ENCODE measurements around the gene GRHL3.

Gene GRHL3

DNA sequence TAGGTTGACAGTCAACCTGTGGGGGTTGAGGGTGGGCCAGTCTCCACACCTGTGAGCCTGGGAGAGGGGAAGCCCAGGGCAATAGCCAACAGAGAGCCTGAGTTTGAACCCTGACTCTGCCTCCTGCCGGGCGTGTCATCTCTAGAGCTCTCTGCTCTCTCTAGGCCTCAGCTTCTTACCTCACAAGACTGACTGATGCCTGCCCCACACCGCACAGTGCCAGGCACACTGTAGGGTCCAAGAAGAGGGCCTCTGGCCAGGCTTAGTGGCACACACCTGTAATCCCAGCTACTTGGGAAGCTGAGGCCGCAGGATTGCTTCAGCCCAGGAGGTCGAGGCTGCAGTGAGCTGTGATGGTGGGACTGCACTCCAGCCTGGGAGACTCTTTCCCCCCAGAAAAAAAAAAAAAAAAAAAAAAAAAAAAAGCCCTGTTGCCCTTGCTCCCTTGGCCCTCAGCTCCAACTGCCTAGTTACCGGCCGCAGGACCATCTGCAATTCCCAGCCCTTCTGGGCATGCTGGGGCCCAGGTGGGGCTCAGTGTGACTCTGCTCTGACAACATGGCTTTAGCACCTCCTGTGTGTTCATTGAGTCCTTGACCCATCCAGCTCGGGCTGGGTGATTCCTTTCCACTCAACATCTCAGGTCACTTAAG is 25.1 kb downstream of the GRHL3 start:
- no peak for DNase-seq

DNA sequence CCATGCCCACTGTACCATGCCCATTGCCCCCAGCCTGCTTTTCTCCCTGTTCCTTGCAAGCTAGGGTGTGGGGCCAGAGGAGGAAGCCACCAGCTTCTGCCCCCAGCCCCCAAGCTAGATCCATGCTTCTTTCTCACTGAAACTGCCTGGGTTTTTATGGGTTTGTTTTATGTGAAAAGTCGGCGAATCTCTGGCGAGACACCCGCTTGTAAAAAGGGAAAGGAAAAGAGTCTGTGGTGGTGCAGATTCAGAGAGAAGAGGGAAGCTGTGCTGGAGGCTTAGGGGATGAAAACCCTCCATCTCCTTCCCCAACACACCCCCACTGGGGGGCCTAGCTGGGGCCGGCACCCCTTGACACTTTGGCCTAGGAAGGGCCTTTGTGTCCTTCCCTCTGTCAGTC is 26.2 kb downstream of the GRHL3 start:
- DNase-seq = no peak

DNA sequence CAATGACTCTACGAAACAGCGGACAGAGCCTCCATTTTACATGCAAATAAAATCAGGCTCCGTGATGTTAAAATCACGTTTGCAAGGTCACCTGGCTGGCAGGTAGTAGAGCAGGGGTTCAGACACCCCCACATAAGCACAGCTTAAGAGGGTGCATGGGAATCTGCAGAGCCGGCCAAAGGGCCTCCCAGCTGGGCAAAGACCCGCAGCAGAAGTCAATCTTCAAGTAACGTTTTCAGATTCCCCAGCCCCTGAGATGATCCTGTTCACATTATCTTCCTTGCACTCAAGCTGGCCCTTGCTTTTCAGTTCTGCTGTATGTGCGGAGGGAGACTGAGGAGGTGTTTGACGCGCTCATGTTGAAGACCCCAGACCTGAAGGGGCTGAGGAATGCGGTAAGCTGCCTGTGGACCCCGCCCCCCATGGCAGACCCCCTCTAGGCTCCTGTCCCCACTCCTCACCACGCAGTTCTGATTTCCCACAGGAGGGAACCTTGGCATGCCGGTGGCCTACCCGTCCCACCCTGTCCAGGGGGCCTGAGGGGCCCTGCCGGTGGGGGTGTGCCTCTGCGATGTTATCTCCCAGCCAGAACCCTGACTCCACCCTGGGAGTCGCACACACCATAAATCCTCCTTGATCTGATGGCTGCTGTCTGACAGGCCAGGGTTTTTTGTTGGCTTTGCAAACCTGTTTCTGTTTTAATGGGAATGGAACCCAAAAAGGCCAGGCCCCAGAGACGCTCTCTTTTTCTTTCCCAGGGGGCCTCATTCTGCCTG is 28.2 kb downstream of the GRHL3 start:
- no peak for DNase-seq

DNA sequence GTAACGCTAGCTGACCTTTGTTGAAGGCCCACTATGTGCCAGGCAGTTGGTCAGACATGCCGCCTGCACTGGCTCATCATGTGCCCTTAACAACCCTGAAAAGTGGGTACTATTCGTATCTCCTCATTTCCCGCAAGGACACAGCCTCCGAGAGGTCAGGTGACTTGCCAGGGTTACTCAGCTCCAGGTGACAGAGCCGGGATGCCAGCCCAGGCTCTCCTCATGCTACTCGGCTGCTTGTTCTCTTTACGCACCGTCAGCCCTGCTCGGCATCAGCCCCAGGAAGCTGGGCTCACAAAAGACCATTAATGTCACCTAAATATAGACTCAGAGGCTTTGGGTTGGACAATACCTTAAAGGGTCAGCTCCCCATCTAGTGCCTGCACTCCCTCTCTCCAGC is 29.0 kb downstream of the GRHL3 start:
- no peak for DNase-seq

DNA sequence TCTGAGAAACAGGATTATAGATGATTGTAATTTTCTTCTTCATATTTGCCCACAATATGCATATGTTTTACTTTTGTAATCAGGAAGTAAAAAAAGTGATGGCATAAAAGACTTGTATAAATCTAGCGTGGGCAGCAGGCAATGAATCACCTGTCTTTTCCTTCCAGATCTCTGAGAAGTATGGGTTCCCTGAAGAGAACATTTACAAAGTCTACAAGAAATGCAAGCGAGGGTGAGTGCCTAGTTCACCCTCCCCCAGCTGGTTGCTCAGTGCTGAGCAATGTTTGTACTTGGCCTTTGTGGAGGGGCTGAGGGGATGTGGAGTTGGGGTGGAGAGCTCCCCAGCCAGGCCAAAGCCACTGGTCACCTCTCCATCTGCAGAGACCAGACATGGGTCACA is 30.7 kb downstream of the GRHL3 start:
- DNase-seq = peak in 1 of 3 donors; percentile 27

DNA sequence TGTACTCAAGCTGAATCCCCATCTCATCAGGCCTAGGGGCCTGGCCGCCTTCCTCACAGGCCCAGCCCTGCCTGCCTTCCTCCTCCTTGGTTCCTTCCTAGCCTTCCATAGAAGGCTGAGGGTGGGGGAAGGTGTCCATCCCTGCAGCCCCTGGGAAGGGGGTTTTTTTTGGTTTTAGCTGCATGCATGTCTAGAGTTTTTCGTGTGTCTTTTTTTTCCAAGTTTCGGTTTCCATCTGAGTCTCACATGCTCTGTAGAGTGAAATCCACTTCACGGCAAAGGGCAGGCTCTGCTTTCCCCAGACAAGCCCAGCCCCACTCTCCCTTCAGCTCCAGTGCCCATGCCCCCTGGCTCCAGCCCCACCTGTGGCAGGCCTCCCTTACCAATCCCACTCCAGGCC is 32.1 kb downstream of the GRHL3 start:
- no peak for DNase-seq

DNA sequence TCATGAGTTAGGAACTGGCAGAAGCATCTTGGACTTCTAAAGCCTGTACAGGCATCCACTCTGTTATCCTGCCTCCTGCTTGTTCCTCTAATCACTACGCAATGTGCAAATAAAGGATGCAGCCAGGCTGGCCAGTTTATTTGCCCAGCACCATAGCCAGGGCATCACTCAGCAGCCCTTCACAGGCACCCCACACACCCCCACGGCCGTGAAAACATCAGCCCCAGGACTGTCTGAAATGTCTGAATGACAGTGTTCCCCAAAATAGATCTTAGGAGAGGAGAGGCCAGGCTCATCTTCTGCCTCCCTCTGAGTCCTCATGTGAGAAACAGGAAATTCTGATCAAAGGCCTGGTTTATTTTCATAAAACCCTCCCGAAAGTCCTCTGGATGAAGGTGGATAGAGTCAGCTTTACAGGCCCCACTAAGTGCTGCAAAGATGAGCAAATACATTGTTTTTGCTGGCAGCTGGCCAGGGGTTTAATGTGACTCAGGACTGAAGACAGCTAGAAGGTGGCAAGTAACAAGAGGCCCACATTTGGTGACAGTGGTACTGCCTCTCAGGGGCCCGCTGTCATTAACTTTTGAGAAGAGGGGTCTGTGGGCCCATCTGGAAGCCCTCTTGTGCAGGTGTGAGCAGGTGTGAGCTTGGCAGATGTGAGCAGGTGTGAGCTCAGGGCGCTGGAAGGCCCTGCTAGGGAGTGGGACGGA is 32.9 kb downstream of the GRHL3 start:
- DNase-seq = peak; percentile 28 to 59 (median 51)

DNA sequence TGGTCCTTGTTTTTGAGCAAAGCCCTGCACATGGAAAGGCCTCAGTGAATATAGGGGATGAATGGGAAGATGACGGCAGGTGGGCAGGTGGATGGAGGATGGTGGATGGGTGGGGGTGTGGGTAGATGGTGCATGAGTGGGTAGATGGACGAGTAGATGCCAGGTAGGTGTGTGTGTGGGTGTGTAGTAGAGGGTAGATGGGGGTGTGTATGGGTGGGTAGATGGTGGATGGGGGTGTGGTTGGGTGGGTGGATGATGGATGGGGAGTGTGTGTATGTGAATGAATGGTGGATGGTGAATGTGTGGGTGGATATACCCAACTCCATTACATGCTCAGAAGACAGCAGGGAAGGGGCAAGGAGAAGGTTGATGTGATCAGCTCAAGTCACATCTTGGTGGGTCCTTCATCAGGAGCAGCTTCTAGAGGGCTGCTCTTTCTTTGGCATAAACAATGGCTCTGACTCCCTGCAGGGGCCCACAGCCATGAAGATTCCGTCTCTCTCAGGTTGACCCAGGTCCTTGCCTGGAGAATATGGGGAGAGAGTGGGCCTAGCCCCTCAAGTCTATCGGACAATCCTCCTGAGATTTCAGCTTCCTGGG is 34.2 kb downstream of the GRHL3 start:
- DNase-seq = no peak

DNA sequence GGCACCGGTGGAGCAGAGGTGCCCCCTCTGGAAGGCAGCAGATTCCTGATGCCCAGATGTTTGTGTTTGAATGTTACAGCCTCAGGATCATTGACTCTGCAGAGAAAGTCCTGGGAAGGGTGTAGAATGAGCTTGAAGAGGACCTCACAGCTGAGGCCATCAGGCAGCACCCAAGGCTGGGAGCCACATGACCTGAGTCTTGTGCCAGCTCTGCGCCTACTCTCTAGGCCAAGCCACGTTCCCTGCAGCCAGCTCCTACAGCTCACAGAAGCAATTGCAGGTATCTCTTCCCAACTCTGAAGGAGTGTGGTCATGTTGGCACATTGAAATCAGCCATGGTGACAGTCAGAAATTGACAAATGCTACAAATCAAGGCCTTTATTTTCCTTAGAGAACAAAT is 36.3 kb downstream of the GRHL3 start:
- no peak for DNase-seq

DNA sequence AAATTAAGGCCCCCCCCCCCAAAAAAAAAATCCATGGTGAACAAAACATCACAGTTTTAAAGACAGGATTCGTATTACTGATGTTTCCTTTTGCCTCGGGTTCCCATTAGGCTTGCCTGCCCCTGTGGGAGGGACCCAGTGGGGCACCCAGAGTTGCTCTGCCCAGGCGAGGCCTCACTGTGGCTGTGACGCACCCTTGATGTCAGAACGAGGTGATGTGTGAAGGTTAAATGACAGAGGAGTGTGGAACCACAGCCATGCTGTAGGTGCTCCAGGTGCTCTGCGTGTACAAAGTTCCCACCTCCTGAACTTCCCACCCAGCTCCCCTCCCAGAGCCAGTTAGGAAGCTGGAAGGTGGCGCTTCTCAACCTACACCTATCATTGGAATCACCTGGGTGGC is 37.9 kb downstream of the GRHL3 start:
- DNase-seq = no peak

DNA sequence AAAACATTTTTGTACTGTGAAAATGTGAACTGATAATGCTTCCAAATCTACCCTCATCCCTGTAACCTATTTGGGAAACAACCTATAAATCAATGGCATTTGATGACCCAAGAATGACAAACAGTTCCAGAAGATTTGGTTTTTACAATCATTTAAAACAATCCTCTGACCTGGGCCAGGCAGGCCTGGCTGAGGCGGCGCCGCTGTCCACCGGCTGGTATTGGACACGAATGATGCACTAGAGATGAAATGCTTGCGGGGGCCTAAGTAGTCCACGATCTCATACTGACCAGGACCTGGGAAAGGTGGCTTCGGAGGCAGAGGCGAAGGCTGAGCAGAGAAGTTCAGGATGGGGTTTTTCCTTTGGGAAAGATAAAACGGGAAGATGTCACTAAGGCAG is 41.5 kb downstream of the GRHL3 start:
- no peak for DNase-seq

DNA sequence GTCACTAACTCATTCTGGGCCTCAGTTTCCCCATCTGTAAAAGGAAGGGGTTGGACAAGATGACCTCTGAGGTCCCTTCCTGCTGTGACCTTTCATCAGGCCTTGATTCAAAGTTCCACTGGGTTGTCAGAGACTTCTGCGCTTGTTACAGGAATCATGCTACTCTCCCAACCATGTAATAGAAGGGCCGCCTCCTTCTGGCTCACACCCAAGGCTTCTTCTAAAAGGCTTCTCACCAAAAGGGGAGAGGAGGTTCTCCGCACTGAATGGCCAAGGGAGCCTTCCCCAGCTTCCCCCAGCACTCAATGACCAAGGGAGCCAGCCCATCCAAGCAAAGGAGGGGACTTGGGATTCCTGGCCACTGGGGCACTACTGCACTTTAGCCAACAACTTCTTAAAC is 42.7 kb downstream of the GRHL3 start:
- no peak for DNase-seq

DNA sequence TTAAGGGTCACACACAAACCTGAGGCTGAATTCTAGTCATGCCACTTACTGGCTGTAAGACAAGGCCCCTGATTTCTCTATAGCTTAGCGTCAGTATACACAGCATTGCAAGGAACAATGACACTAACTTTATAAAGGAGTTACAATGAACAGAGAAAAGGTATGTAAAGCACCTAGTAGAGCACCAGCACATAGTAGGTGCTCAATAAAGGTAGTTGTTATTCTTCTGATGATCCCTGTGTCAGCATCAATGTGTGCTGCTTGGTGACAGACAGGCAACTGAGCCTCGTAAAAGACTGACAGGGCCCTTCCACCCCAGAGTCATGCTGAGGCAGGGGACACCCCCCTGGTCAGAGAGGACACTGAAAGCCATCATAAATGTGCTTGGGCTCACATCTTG is 43.2 kb downstream of the GRHL3 start:
- DNase-seq = no peak

DNA sequence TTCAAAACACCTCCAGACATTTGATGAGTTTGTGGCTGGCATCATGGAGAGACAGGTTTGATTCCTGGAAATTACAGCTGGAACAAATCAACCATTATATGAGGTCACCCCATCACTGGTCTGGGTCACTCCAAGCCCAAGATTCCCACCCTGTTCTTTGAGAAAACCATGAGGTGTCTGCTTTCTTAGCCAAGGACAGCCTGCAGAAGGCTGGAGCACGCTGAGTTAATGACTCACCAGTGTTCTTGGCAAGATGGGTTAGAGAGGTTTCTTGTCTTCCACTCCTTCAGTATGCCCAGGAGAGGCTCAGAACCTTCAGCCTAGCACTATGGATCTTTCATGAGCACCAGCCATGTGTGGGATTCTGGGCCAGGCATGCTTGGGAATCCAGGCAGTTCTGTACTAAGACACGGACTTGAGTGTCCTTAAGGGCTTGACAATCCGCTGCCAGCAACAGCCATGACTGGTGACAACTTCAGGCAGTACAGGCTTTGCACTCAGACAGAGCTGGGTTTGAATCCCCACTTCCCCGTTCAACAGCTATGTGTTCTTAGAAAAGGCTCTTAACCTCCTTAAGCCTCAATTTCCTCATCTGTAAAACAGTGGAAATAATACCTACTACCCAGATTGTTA is 43.9 kb downstream of the GRHL3 start:
- no peak for DNase-seq

DNA sequence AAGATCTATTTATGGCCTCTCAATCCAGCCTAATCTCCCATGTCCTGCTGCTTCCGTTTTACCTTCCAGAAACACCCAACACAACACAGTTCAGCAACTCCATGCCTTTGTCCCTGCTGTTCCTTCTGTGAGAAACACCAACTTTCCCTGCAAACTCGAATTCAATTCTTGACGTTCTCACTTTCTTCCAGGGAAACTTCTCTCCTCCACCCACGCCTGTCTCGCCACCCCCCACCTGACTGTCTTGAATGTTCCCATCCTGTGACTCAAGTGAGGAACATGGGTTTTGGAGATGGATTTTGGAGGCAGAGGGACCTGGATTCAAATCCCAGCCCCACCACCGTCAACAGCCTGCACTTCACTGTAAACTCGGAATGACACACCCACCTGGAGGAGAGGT is 44.8 kb downstream of the GRHL3 start:
- no peak for DNase-seq

DNA sequence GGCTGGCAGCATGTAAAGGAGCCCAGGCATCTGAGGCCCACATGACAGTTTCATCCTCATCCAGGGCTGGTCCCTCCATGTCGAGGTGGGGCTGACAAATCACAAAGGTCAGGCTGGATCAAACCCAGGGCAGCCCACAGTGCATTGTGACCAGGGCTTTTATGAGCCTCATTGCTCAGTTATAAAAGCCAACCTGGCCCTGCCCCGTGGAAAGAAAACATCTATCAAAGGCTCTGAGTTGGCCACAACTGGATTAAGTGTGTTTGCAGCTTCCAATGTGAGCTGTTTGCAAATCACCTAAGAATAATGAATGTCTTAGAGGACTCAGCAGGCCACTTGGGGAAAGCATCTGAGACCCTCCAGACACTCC is 45.4 kb downstream of the GRHL3 start:
- DNase-seq = no peak

DNA sequence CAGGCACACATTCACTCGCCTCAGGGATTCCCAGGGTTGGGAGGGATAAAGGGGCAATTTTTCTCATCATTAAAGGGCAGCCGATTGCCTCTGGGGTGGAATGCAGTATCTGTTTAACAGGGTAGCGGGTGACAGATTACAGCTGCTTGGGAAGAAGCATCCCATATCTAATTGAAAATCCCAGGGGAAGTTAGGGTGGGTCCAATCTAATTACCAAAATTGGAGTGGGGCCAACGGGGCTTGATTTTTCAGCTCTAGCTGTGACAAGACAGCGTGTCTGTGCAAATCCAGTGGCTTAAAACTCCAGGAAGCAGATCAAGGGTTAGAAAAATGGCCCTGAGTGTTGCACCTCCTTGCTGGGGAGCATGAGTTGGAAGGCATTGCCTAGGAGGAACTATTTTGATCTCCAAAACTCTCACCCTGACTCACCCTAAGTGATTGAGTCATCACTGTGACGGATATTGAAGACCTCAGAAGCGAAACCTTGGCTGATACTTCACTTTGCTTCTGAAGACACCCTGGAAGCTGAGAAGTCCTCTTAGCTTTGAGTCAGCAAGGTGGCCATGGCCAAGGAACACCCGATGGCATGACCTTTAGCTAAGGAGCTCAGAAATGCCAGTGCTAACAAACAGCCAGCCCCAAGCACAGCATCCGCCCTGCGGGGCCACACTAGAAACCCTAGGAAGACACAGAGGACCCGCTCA is 46.0 kb downstream of the GRHL3 start:
- DNase-seq = peak; percentile 87 to 95 (median 95)

DNA sequence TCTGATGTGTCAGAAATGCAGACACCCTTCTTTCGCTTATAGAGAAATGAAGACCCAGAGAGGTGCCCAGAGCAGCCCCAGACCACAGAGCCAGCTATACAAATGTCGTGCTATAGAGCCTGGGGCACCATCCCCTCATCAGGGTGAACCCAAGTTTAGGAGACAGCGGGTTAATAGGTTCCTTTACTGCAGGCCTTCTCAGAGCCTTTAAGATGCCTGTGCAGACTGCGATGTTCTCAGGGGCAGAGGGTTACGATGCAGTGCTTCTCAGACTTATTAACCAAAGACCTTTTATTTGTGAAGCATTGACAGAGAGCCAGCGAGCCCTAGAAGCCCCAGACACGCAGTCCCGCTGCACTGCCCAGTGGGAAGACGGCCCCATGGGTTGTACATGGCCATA is 47.5 kb downstream of the GRHL3 start:
- DNase-seq = no peak

DNA sequence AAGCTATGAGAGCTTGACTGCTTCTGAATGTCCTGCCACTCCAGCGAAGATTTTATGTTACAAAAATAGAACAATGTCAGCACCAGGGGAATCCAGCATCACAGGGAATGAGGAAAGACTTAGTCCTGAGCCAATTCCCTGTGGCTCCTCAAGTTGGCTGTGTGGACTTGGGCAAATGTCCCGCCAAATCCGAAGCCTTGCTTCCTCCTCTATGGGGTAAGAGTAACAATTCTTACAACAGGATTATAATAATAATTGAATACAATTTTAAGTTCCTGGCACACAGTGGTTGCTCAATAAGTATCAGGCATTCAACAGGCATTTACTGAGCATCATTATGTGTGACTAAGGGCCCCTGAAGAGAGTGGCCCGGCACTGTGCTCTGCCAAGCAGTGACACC is 50.0 kb downstream of the GRHL3 start:
- DNase-seq = no peak

DNA sequence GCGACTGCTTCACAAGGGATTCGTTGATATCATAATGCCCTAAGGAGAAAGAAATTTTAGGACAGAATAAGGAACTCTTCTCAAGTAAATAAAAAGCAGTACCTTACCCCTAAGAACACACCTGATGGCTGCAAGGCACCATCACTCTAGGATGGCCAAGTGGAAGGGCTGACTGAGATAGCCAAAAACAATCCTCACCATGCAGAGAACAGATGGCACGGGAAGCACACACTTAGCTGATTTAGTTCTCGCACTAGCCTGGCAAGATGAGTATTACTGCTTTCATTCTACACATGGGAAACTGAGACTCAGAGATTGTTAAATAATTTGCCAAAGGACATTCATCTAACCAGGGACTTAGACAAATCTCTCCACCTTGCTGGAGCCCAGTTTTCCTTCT is 50.6 kb downstream of the GRHL3 start:
- no peak for DNase-seq

DNA sequence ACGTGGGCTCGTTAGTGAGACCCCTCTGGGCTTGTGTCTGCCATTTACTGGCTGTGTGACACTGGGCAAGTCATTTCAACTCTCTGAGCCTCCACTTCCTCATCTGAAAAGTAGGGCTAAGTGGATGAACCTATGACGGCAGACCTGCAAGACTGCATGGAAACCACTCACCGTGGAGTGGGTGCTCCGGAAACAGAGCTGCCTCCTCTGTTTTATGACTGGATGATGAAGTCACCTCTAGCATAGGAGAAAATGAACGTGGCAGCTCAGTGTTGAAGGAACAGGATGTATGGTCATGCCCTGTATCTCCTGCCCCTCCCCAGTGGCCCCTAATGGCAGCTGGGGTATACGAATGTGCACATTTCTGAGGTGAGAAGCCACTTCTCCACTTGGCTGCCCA is 53.9 kb downstream of the GRHL3 start:
- no peak for DNase-seq

DNA sequence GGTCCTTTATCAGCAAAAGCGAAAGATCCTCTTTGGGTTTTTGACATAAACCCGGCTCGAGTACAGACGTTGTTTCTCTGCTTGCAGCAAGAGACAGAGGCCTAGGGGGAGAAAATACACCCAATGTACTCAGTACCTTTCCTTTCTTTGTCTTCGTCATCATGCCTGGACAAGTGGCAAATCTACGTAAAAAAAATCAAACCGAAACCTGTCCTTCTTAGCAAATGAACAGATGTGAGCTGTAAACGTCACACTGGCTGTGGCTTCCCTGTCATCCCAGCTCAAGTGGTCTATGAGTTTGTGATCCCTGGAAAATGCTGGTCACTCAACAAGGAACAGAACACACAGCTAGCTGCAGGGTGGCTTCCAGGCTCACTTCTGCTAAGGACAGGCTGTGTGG is 54.6 kb downstream of the GRHL3 start:
- DNase-seq = no peak
